Measurements from ENCODE around the gene DGCR8. TPM values are rescaled to one million over a fixed set of nuclear protein-coding genes. Genes with fewer than 3 reads are reported as not detected.

Gene DGCR8
- total RNA-seq, 1 donor from 2014 or later, result 93.1 TPM

- Mint-ChIP-seq H3K27ac (ENCODE audit: unreplicated experiment) (peak overlapping the region; percentile 89), H3K27me3 (ENCODE audit: unreplicated experiment) (peaks cover 12% of the 10 kb centered on the region), H3K4me1 (ENCODE audit: low read depth, unreplicated experiment) (peaks cover 4% of the 10 kb centered on the region), H3K9me3 (ENCODE audit: unreplicated experiment) (peaks cover 5% of the 10 kb centered on the region), H3K36me3 (ENCODE audit: unreplicated experiment) (no peaks in the 10 kb centered on the region), H3K4me3 (ENCODE audit: unreplicated experiment) (peak overlapping the region; percentile 86)
- TF ChIP-seq, protein P1, sequence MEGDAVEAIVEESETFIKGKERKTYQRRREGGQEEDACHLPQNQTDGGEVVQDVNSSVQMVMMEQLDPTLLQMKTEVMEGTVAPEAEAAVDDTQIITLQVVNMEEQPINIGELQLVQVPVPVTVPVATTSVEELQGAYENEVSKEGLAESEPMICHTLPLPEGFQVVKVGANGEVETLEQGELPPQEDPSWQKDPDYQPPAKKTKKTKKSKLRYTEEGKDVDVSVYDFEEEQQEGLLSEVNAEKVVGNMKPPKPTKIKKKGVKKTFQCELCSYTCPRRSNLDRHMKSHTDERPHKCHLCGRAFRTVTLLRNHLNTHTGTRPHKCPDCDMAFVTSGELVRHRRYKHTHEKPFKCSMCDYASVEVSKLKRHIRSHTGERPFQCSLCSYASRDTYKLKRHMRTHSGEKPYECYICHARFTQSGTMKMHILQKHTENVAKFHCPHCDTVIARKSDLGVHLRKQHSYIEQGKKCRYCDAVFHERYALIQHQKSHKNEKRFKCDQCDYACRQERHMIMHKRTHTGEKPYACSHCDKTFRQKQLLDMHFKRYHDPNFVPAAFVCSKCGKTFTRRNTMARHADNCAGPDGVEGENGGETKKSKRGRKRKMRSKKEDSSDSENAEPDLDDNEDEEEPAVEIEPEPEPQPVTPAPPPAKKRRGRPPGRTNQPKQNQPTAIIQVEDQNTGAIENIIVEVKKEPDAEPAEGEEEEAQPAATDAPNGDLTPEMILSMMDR (IDR thresholded peaks at IDR 0.05; ENCODE audit: partially characterized antibody, unreplicated experiment), result no peak
- no peak for DNase-seq
Observed at GRCh38 chr22:20116376-20116950, 36.4 kb downstream of the DGCR8 start.

- H3K27me3 Mint-ChIP-seq (ENCODE audit: unreplicated experiment), result peaks cover 12% of the 10 kb centered on the region
- H3K36me3 Mint-ChIP-seq (ENCODE audit: unreplicated experiment), result no peaks in the 10 kb centered on the region
- H3K4me1 Mint-ChIP-seq (ENCODE audit: low read depth, unreplicated experiment), result peaks cover 4% of the 10 kb centered on the region
- peaks cover 5% of the 10 kb centered on the region for H3K9me3 Mint-ChIP-seq (ENCODE audit: unreplicated experiment)
- DNase-seq, result peak; percentile 98
- TF ChIP-seq, protein P1 (IDR thresholded peaks at IDR 0.05; ENCODE audit: partially characterized antibody, unreplicated experiment), result no peak
- peak within 1 kb of the TSS; percentile 89 for H3K27ac Mint-ChIP-seq (ENCODE audit: unreplicated experiment)
- peak within 1 kb of the TSS; percentile 91 for H3K4me3 Mint-ChIP-seq (ENCODE audit: unreplicated experiment)
Observed at GRCh38 chr22:20116951-20117632, 37.1 kb downstream of the DGCR8 start, which contains the start of gene TRMT2A. TRMT2A (minus strand) TSS chr22:20117226; CDS start chr22:20116906, 320 bp downstream.

DNA sequence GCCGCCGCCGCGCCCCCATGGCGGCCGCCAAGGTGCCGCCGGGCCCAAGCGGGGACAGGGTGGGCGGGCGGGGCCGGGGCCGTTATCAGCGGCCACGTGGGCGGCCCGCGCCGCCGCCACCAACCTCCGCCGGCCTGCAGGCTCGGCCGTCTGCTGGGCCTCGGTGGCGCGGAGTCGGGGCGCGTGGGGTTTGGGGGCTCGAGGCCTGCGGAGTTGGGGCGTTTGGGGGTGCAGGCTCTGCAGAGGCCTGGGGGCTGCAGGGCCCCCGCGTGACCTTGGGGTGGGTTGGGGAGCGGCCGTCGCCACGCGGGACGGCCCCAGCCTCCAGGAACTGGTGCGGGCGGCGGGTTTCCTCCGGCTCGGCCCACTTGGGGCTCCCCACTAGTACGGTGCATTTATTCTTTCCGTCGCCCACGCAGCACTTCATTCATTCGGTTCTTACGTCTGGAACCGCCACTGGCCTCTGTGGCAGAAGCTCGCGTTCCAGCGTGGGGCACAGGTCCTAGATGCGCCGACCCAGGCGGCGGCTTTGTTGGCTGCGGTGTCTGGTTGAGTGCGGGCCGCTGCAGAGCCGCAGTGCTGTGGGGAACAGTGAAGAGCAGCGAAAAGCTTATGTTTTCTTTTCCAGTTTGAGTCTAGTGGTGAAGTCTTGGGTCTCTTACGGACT is 37.7 kb downstream of the DGCR8 start:
- Mint-ChIP-seq H3K27me3 (ENCODE audit: unreplicated experiment) (peaks cover 12% of the 10 kb centered on the region), H3K36me3 (ENCODE audit: unreplicated experiment) (no peaks in the 10 kb centered on the region), H3K9me3 (ENCODE audit: unreplicated experiment) (peaks cover 5% of the 10 kb centered on the region), H3K27ac (ENCODE audit: unreplicated experiment) (peak overlapping the region; percentile 81), H3K4me3 (ENCODE audit: unreplicated experiment) (peak overlapping the region; percentile 91), H3K4me1 (ENCODE audit: low read depth, unreplicated experiment) (peaks cover 4% of the 10 kb centered on the region)
- TF ChIP-seq, protein P1 (IDR thresholded peaks at IDR 0.05; ENCODE audit: partially characterized antibody, unreplicated experiment), result no peak
- DNase-seq, result peak; percentile 34

GRCh38 chr22:20118300-20119020 is 38.4 kb downstream of the DGCR8 start:
- TF ChIP-seq, protein P1 (IDR thresholded peaks at IDR 0.05; ENCODE audit: partially characterized antibody, unreplicated experiment), result no peak
- H3K27me3 Mint-ChIP-seq (ENCODE audit: unreplicated experiment), result peaks cover 12% of the 10 kb centered on the region
- peak overlapping the region; percentile 81 for H3K27ac Mint-ChIP-seq (ENCODE audit: unreplicated experiment)
- peak; percentile 10 for DNase-seq
- peaks cover 4% of the 10 kb centered on the region for H3K4me1 Mint-ChIP-seq (ENCODE audit: low read depth, unreplicated experiment)
- H3K9me3 Mint-ChIP-seq (ENCODE audit: unreplicated experiment), result peaks cover 5% of the 10 kb centered on the region
- H3K4me3 Mint-ChIP-seq (ENCODE audit: unreplicated experiment), result peak overlapping the region; percentile 91
- H3K36me3 Mint-ChIP-seq (ENCODE audit: unreplicated experiment), result no peaks in the 10 kb centered on the region

Data from glutamatergic neuron (in vitro differentiated cells).